SK-N-SH treated with all-trans-retinoic acid at 6 μM for 48 hours (cell line): ENCODE data around the gene CCDC32.

ENCODE experiments used
- ESRRG ChIP-seq: fragments of 250-450 bp; sonication (Bioruptor Pico); IDR thresholded peaks from 2 replicates; pipeline ENCODE4 v1.6.1; 2021; ENCODE audit warnings: mild to moderate bottlenecking
- ISL1 ChIP-seq: fragments of 250-450 bp; sonication (Bioruptor Pico); IDR thresholded peaks from 2 replicates; pipeline ENCODE4 v2.1.2; 2022; ENCODE audit warnings: mild to moderate bottlenecking, moderate library complexity
- PPARA ChIP-seq: fragments of 250-450 bp; sonication (Bioruptor Pico); IDR thresholded peaks from 2 replicates; pipeline ENCODE4 v1.5.0; 2020; ENCODE audit warnings: mild to moderate bottlenecking, borderline replicate concordance
- ZFP3 ChIP-seq: fragments of 250-450 bp; sonication (Bioruptor Pico); IDR thresholded peaks from 2 replicates; pipeline ENCODE4 v1.5.0; 2020; ENCODE audit warnings: mild to moderate bottlenecking, moderate library complexity
- ZFP30 ChIP-seq: fragments of 450-650 bp; formaldehyde crosslinking; IDR thresholded peaks from 2 replicates; pipeline ENCODE4 v1.5.0; 2022; ENCODE audit warnings: mild to moderate bottlenecking, moderate library complexity
- TF ChIP-seq, protein P1 (sequence below): fragments of 250-450 bp; sonication (Bioruptor Pico); IDR thresholded peaks from 2 replicates; pipeline ENCODE4 v1.5.1; 2020; ENCODE audit warnings: low read depth, mild to moderate bottlenecking, moderate library complexity
- TF ChIP-seq, protein P2 (sequence below): fragments of 250-450 bp; sonication (Bioruptor Pico); IDR thresholded peaks from 2 replicates; pipeline ENCODE4 v1.8.0; 2020; ENCODE audit warnings: mild to moderate bottlenecking, moderate library complexity, borderline replicate concordance

DNA sequence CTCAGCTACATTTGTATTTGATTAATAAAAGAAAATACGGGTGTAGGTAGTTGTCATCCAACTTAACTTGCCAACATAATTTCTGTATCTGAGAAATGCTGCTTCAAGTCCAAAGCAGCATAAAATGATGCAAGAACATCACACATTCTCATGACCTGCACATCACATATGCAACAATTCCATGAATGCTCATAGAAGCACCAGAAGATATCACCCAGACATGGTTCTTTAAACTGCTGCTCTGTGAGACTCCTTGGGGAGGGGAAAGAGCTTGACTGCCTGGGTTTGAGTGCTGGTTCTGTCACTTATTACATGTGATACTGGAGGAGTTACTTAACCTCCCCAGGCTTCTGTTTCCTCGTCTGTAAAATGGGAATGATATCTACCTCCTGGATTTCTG is 54.6 kb downstream of the CCDC32 start:
- TF ChIP-seq ZFP3 (CRISPR knock-in tag) (no peak), PPARA (CRISPR knock-in tag) (no peak), ZFP30 (CRISPR knock-in tag) (no peak), ISL1 (no peak), ESRRG (CRISPR knock-in tag) (no peak)
- TF ChIP-seq, protein P1, sequence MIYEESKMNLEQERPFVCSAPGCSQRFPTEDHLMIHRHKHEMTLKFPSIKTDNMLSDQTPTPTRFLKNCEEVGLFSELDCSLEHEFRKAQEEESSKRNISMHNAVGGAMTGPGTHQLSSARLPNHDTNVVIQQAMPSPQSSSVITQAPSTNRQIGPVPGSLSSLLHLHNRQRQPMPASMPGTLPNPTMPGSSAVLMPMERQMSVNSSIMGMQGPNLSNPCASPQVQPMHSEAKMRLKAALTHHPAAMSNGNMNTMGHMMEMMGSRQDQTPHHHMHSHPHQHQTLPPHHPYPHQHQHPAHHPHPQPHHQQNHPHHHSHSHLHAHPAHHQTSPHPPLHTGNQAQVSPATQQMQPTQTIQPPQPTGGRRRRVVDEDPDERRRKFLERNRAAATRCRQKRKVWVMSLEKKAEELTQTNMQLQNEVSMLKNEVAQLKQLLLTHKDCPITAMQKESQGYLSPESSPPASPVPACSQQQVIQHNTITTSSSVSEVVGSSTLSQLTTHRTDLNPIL: no peak
- TF ChIP-seq, protein P2, sequence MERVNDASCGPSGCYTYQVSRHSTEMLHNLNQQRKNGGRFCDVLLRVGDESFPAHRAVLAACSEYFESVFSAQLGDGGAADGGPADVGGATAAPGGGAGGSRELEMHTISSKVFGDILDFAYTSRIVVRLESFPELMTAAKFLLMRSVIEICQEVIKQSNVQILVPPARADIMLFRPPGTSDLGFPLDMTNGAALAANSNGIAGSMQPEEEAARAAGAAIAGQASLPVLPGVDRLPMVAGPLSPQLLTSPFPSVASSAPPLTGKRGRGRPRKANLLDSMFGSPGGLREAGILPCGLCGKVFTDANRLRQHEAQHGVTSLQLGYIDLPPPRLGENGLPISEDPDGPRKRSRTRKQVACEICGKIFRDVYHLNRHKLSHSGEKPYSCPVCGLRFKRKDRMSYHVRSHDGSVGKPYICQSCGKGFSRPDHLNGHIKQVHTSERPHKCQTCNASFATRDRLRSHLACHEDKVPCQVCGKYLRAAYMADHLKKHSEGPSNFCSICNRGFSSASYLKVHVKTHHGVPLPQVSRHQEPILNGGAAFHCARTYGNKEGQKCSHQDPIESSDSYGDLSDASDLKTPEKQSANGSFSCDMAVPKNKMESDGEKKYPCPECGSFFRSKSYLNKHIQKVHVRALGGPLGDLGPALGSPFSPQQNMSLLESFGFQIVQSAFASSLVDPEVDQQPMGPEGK (CRISPR knock-in tag): no peak
